ENCODE results near the gene ITGAL. TPM values are rescaled to one million over a fixed set of nuclear protein-coding genes. Genes with fewer than 3 reads are reported as not detected.

The ITGAL gene
- total and polyA plus RNA-seq, 2 donors (not counting 3 experiments of a cell fraction or from before 2014, with no cell fraction given), result not detected

GRCh38 chr16:30528799-30529457 is 56.4 kb downstream of the ITGAL start:
- TF ChIP-seq FOS (IDR thresholded peaks at IDR 0.05; ENCODE audit: borderline replicate concordance, insufficient read depth, low read length), result no peak
- no peak for TF ChIP-seq POLR2AphosphoS5 (IDR thresholded peaks at IDR 0.05; ENCODE audit: insufficient read depth, low read depth, low read length)
- no peak for TF ChIP-seq CTCF (IDR thresholded peaks at IDR 0.05; ENCODE audit: extremely low read depth in 1 of 2, insufficient read depth in 1 of 2, low read depth in 1 of 2, low read length in 2 of 2)
- TF ChIP-seq JUN (IDR thresholded peaks at IDR 0.05; ENCODE audit: borderline replicate concordance, insufficient read depth, insufficient read length, low read depth), result no peak
- TF ChIP-seq MAX (IDR thresholded peaks at IDR 0.05; ENCODE audit: insufficient read depth, insufficient read length), result no peak
- no peak for TF ChIP-seq POLR2A (IDR thresholded peaks at IDR 0.05; ENCODE audit: low read depth, low read length)
- TF ChIP-seq EZH2 (IDR thresholded peaks at IDR 0.05; ENCODE audit: borderline replicate concordance, low read depth, low read length, severe bottlenecking), result no peak
- no peak for TF ChIP-seq MYC (IDR thresholded peaks at IDR 0.05; ENCODE audit: low read depth, low read length)
- TF ChIP-seq GATA2 (IDR thresholded peaks at IDR 0.05; ENCODE audit: insufficient read depth, insufficient read length, low read depth, low read length), result no peak
- no peaks in the 10 kb centered on the region for H3K79me2 ChIP-seq (ENCODE audit: control insufficient read depth, insufficient read depth, low read length)
- no TSS peak for BruUV-seq (replicated peaks)
- H3K4me1 ChIP-seq (ENCODE audit: control insufficient read depth, extremely low read depth, insufficient read depth, low read length), result peaks cover 4% of the 10 kb centered on the region
- intact Hi-C loops (cut with micrococcal nuclease) (loop anchor here (5.0 kb wide), 2 partner anchors 128 to 168 kb away; partner anchors contain the start of genes FBRS and SRCAP), dilution Hi-C loops (cut with MboI; ENCODE audit: extremely low pct_ligation_motif_present, low sequenced_read_pairs) (no loop called here)
- no peaks in the 10 kb centered on the region for H3K9me3 ChIP-seq (replicated peaks; ENCODE audit: control insufficient read depth, insufficient read depth, low read length)
- no peak overlapping the region for H3K9ac ChIP-seq (replicated peaks; ENCODE audit: extremely low read depth, insufficient read depth, low read length)
- no peaks in the 10 kb centered on the region for H4K20me1 ChIP-seq (replicated peaks; ENCODE audit: control insufficient read depth, extremely low read depth, insufficient read depth, low read length)
- DNase-seq (ENCODE audit: low read depth, low spot score) (no peak), FAIRE-seq (no peak)
- H3K27ac ChIP-seq (ENCODE audit: insufficient read depth, low read depth, low read length), result no peak overlapping the region
- peaks cover 0 to 2% of the 10 kb centered on the region in 2 experiments for H3K36me3 ChIP-seq (ENCODE audit: control insufficient read depth in 2 of 2, extremely low read depth in 1 of 2, insufficient read depth in 2 of 2, low read length in 2 of 2)
- ChIA-PET POLR2A (no interaction called here), CTCF (interaction anchor here (1.0 to 2.3 kb wide), 2 partner anchors 69 to 99 kb away, joined by 3 to 8 read pairs; partner anchors contain the start of gene DCTPP1)
- H2AFZ ChIP-seq (ENCODE audit: low read depth, low read length), result no peak overlapping the region
- H3K4me2 ChIP-seq (ENCODE audit: insufficient read depth, low read length), result no peak overlapping the region
- no peak overlapping the region for H3K4me3 ChIP-seq (replicated peaks in 1 of 3; ENCODE audit: insufficient read depth in 1 of 3, low read depth in 1 of 3, low read length in 3 of 3)
- no peaks in the 10 kb centered on the region for H3K27me3 ChIP-seq (ENCODE audit: control insufficient read depth in 2 of 2, insufficient read depth in 2 of 2, low read length in 2 of 2)
- no peaks in the 10 kb centered on the region for H3K9me1 ChIP-seq (replicated peaks; ENCODE audit: control insufficient read depth, extremely low read depth, insufficient read depth, low read length)

All from endothelial cell of umbilical vein (primary cell).